Chondrocyte (in vitro differentiated cells): ENCODE measurements around the gene SGCA. TPM values are rescaled to one million over a fixed set of nuclear protein-coding genes. Genes with fewer than 3 reads are reported as not detected.

Experiments
- DNase-seq: peaks from one replicate; pipeline ENCODE4 v3.0.0; 2021; ENCODE audit warnings: mixed read lengths, low spot score
- H3K27ac Mint-ChIP-seq: one replicate; pipeline ENCODE4 v1.8.0; 2021; ENCODE audit warnings: mild to moderate bottlenecking, moderate library complexity, mixed read lengths; ENCODE audit not compliant: unreplicated experiment
- H3K27me3 Mint-ChIP-seq: 2 replicates; pipeline ENCODE4 v1.8.0; 2021; ENCODE audit warnings: low read depth, mixed read lengths
- H3K36me3 Mint-ChIP-seq: 2 replicates; pipeline ENCODE4 v1.8.0; 2021; ENCODE audit warnings: low read depth, mixed read lengths
- H3K4me1 Mint-ChIP-seq: 2 replicates; pipeline ENCODE4 v1.8.0; 2021; ENCODE audit warnings: low read depth, mild to moderate bottlenecking, mixed read lengths
- H3K4me3 Mint-ChIP-seq: one replicate; pipeline ENCODE4 v1.8.0; 2021; ENCODE audit warnings: mild to moderate bottlenecking, moderate library complexity, mixed read lengths; ENCODE audit not compliant: unreplicated experiment
- H3K9me3 Mint-ChIP-seq: 2 replicates; pipeline ENCODE4 v1.8.0; 2021; ENCODE audit warnings: low read depth, mixed read lengths
- CTCF ChIP-seq: fragments of 200-600 bp; sonication (generic); IDR thresholded peaks from 2 replicates; pipeline ENCODE4 v1.5.0; 2021; ENCODE audit warnings: antibody characterized with exemption, mild to moderate bottlenecking, moderate library complexity
- total RNA-seq: library from RNA; stranded (reverse); gene quantifications from 3 replicates; pipeline ENCODE4 v1.2.1, GENCODE V29; 2021

Gene SGCA
- total RNA-seq, 1 donor from 2014 or later: 1.3 TPM

- Mint-ChIP-seq H3K36me3 (no peaks in the 10 kb centered on the region), H3K27ac (peak overlapping the region; percentile 66), H3K27me3 (no peaks in the 10 kb centered on the region), H3K4me3 (no peak overlapping the region), H3K9me3 (no peaks in the 10 kb centered on the region), H3K4me1 (peaks cover 18% of the 10 kb centered on the region)
- DNase-seq: no peak
- TF ChIP-seq CTCF: no peak
These were observed 10.5 kb upstream of the SGCA start for GRCh38 chr17:50155115-50155819.

- H3K4me3 Mint-ChIP-seq: no peak overlapping the region
- H3K4me1 Mint-ChIP-seq: peaks cover 16% of the 10 kb centered on the region
- no peak overlapping the region for H3K27ac Mint-ChIP-seq
- no peaks in the 10 kb centered on the region for H3K9me3 Mint-ChIP-seq
- H3K27me3 Mint-ChIP-seq: no peaks in the 10 kb centered on the region
- TF ChIP-seq CTCF: no peak
- no peaks in the 10 kb centered on the region for H3K36me3 Mint-ChIP-seq
- no peak for DNase-seq
These were observed 7.9 kb upstream of the SGCA start for GRCh38 chr17:50157891-50158290.

GRCh38 chr17:50161023-50161910 is 4.5 kb upstream of the SGCA start:
- H3K27ac Mint-ChIP-seq: peak overlapping the region; percentile 64
- H3K4me3 Mint-ChIP-seq: peak overlapping the region; percentile 80

GRCh38 chr17:50161911-50162288 is 3.9 kb upstream of the SGCA start:
- Mint-ChIP-seq H3K27ac (no peak overlapping the region), H3K36me3 (no peaks in the 10 kb centered on the region), H3K4me3 (peak overlapping the region; percentile 80), H3K4me1 (peaks cover 18% of the 10 kb centered on the region), H3K27me3 (no peaks in the 10 kb centered on the region), H3K9me3 (no peaks in the 10 kb centered on the region)
- TF ChIP-seq CTCF: no peak
- DNase-seq: no peak

More at GRCh38 chr17:50161023-50161910, 4.5 kb upstream of the SGCA start:
- peak; percentile 97 for TF ChIP-seq CTCF
- no peak for DNase-seq
- Mint-ChIP-seq H3K36me3 (no peaks in the 10 kb centered on the region), H3K9me3 (no peaks in the 10 kb centered on the region), H3K4me1 (peaks cover 18% of the 10 kb centered on the region), H3K27me3 (no peaks in the 10 kb centered on the region)

- no peak for DNase-seq
- H3K9me3 Mint-ChIP-seq: no peaks in the 10 kb centered on the region
- TF ChIP-seq CTCF: no peak
- H3K36me3 Mint-ChIP-seq: no peaks in the 10 kb centered on the region
- H3K4me1 Mint-ChIP-seq: peaks cover 18% of the 10 kb centered on the region
- H3K27me3 Mint-ChIP-seq: no peaks in the 10 kb centered on the region
- H3K27ac Mint-ChIP-seq: no peak overlapping the region
- no peak overlapping the region for H3K4me3 Mint-ChIP-seq
These were observed 3.1 kb upstream of the SGCA start for GRCh38 chr17:50162466-50163254.
